Subcutaneous abdominal adipose tissue (tissue), 5 donors: ENCODE data around the gene HMGXB3.

ENCODE experiments used
- H3K27ac ChIP-seq: one replicate; pipeline ENCODE4 v1.7.0; 2013; ENCODE audit warnings: low read depth, mild to moderate bottlenecking, inconsistent platforms, low read length, moderate library complexity
- H3K27me3 ChIP-seq, 5 donors: one replicate each; pipeline ENCODE4 v1.7.0; 2013; ENCODE audit warnings: low read length in 5 of 5, inconsistent platforms in 1 of 5; ENCODE audit not compliant: control insufficient read depth in 5 of 5, insufficient read depth in 4 of 5
- H3K36me3 ChIP-seq, 5 donors: one replicate each; pipeline ENCODE4 v1.7.0; 2013; ENCODE audit warnings: low read length in 5 of 5; ENCODE audit not compliant: control insufficient read depth in 5 of 5, insufficient read depth in 5 of 5
- H3K4me1 ChIP-seq, 5 donors: one replicate each; pipeline ENCODE4 v1.7.0; 2013; ENCODE audit warnings: low read length in 5 of 5, mild to moderate bottlenecking in 3 of 5, moderate library complexity in 1 of 5; ENCODE audit not compliant: control insufficient read depth in 5 of 5, insufficient read depth in 5 of 5
- H3K4me3 ChIP-seq, 5 donors: one replicate each; pipeline ENCODE4 v1.7.0; 2013; ENCODE audit warnings: low read length in 5 of 5, low read depth in 1 of 5
- H3K9ac ChIP-seq, 5 donors: one replicate each; pipeline ENCODE4 v1.7.0; 2013; ENCODE audit warnings: low read length in 5 of 5, mild to moderate bottlenecking in 4 of 5, moderate library complexity in 3 of 5
- H3K9me3 ChIP-seq, 5 donors: one replicate each; pipeline ENCODE4 v1.7.0; 2013; ENCODE audit warnings: low read length in 5 of 5; ENCODE audit not compliant: control insufficient read depth in 5 of 5
- donor health status: healthy.
- donor health status: healthy.
- donor health status: healthy.
- donor health status: healthy.
- donor health status: healthy.

HMGXB3 gene

GRCh38 chr5:150001660-150002486 lies 1.3 kb downstream of the HMGXB3 start:
- H3K4me3 ChIP-seq: peak overlapping the region; percentile 82 to 98 (median 96)

GRCh38 chr5:150006318-150006717 lies 5.8 kb downstream of the HMGXB3 start:
- H3K27me3 ChIP-seq: no peaks in the 10 kb centered on the region
- no peak overlapping the region for H3K27ac ChIP-seq
- no peaks in the 10 kb centered on the region for H3K9me3 ChIP-seq
- H3K4me3 ChIP-seq: no peak overlapping the region
- peaks cover 35 to 58% (median 52%) of the 10 kb centered on the region in 5 donors for H3K36me3 ChIP-seq
- no peak overlapping the region for H3K9ac ChIP-seq
- peaks cover 3 to 20% (median 18%) of the 10 kb centered on the region in 5 donors for H3K4me1 ChIP-seq

More at GRCh38 chr5:150001660-150002486, 1.3 kb downstream of the HMGXB3 start:
- H3K27ac ChIP-seq: peak overlapping the region; percentile 88
- peaks cover 10 to 22% (median 19%) of the 10 kb centered on the region in 5 donors for H3K36me3 ChIP-seq
- peak overlapping the region; percentile 84 to 97 (median 96) for H3K9ac ChIP-seq
- H3K9me3 ChIP-seq: no peaks in the 10 kb centered on the region
- no peaks in the 10 kb centered on the region for H3K27me3 ChIP-seq
- H3K4me1 ChIP-seq: peaks cover 9 to 37% (median 34%) of the 10 kb centered on the region in 5 donors

- Histone ChIP-seq H3K9me3 (no peaks in the 10 kb centered on the region), H3K36me3 (peaks cover 37 to 61% (median 55%) of the 10 kb centered on the region in 5 donors), H3K27ac (no peak overlapping the region), H3K4me1 (peaks cover 3 to 12% (median 11%) of the 10 kb centered on the region in 5 donors), H3K27me3 (no peaks in the 10 kb centered on the region), H3K9ac (peak overlapping the region in 1 of 5 donors; percentile 57), H3K4me3 (no peak overlapping the region)
Observed at GRCh38 chr5:150007050-150007449, 6.5 kb downstream of the HMGXB3 start.

- no peak overlapping the region for H3K9ac ChIP-seq
- H3K4me1 ChIP-seq: no peaks in the 10 kb centered on the region
- no peak overlapping the region for H3K27ac ChIP-seq
- no peak overlapping the region for H3K4me3 ChIP-seq
- peaks cover 62 to 85% (median 79%) of the 10 kb centered on the region in 5 donors for H3K36me3 ChIP-seq
- H3K27me3 ChIP-seq: no peaks in the 10 kb centered on the region
- H3K9me3 ChIP-seq: no peaks in the 10 kb centered on the region
Observed at GRCh38 chr5:150009671-150010387, 9.3 kb downstream of the HMGXB3 start.

GRCh38 chr5:150013931-150014330 lies 13.4 kb downstream of the HMGXB3 start:
- peaks cover 75 to 86% (median 78%) of the 10 kb centered on the region in 5 donors for H3K36me3 ChIP-seq
- H3K27ac ChIP-seq: no peak overlapping the region
- H3K4me1 ChIP-seq: no peaks in the 10 kb centered on the region
- no peaks in the 10 kb centered on the region for H3K27me3 ChIP-seq
- H3K9me3 ChIP-seq: peaks cover 0 to 15% (median 0%) of the 10 kb centered on the region in 5 donors
- no peak overlapping the region for H3K9ac ChIP-seq
- no peak overlapping the region for H3K4me3 ChIP-seq

- H3K9ac ChIP-seq: no peak overlapping the region
- H3K36me3 ChIP-seq: peaks cover 74 to 89% (median 81%) of the 10 kb centered on the region in 5 donors
Observed at GRCh38 chr5:150014456-150014855, 13.9 kb downstream of the HMGXB3 start.

GRCh38 chr5:150015415-150015814 lies 14.9 kb downstream of the HMGXB3 start:
- H3K9me3 ChIP-seq: peaks cover 0 to 15% (median 0%) of the 10 kb centered on the region in 5 donors
- H3K4me1 ChIP-seq: peaks cover 0 to 3% (median 0%) of the 10 kb centered on the region in 5 donors
- H3K27me3 ChIP-seq: no peaks in the 10 kb centered on the region
- H3K36me3 ChIP-seq: peaks cover 76 to 89% (median 81%) of the 10 kb centered on the region in 5 donors
- no peak overlapping the region for H3K4me3 ChIP-seq
- H3K27ac ChIP-seq: no peak overlapping the region
- no peak overlapping the region for H3K9ac ChIP-seq

More at GRCh38 chr5:150014456-150014855, 13.9 kb downstream of the HMGXB3 start:
- H3K4me1 ChIP-seq: no peaks in the 10 kb centered on the region
- H3K9me3 ChIP-seq: peaks cover 0 to 15% (median 0%) of the 10 kb centered on the region in 5 donors
- H3K27me3 ChIP-seq: no peaks in the 10 kb centered on the region
- no peak overlapping the region for H3K27ac ChIP-seq
- no peak overlapping the region for H3K4me3 ChIP-seq

- Histone ChIP-seq H3K9ac (no peak overlapping the region), H3K9me3 (peaks cover 0 to 15% (median 0%) of the 10 kb centered on the region in 5 donors), H3K4me1 (peaks cover 0 to 11% (median 0%) of the 10 kb centered on the region in 5 donors), H3K27me3 (no peaks in the 10 kb centered on the region), H3K36me3 (peaks cover 72 to 90% (median 81%) of the 10 kb centered on the region in 5 donors), H3K4me3 (no peak overlapping the region), H3K27ac (no peak overlapping the region)
Observed at GRCh38 chr5:150016537-150016936, 16.0 kb downstream of the HMGXB3 start.

- peaks cover 0 to 13% (median 0%) of the 10 kb centered on the region in 5 donors for H3K4me1 ChIP-seq
- H3K27ac ChIP-seq: no peak overlapping the region
- peaks cover 69 to 93% (median 79%) of the 10 kb centered on the region in 5 donors for H3K36me3 ChIP-seq
- H3K9me3 ChIP-seq: peaks cover 0 to 15% (median 0%) of the 10 kb centered on the region in 5 donors
- no peaks in the 10 kb centered on the region for H3K27me3 ChIP-seq
- H3K9ac ChIP-seq: no peak overlapping the region
- no peak overlapping the region for H3K4me3 ChIP-seq
Observed at GRCh38 chr5:150017226-150018005, 16.9 kb downstream of the HMGXB3 start.
